A204.1 (cell line): Measurements from ENCODE around the gene CHST15.

Experiments used
- FAIRE-seq: peaks from 2 replicates; lab custom pipeline; 2012; peaks lifted over from hg19 to GRCh38; lab: Jason Lieb, UNC

Gene CHST15

DNA sequence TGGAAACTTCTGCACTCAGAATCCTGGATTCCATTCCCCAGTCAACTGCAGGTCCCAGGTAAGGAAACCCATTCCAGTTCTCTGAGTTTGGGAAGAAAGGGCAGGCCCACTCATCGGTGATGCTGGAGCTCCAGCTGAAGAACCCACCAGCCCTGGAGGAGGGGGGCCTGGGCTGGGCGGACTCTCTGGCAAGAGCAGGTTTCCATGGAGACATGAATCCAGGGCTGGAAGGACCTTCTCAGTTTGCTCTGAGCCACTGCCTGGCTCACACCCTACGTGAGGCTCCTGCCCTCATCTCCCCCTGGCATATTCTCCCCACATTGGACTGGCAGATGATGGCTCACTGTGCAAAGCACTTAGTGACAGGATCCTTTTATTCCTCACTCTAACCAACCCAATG, 128.4 kb downstream of the CHST15 start:
- no peak for FAIRE-seq

DNA sequence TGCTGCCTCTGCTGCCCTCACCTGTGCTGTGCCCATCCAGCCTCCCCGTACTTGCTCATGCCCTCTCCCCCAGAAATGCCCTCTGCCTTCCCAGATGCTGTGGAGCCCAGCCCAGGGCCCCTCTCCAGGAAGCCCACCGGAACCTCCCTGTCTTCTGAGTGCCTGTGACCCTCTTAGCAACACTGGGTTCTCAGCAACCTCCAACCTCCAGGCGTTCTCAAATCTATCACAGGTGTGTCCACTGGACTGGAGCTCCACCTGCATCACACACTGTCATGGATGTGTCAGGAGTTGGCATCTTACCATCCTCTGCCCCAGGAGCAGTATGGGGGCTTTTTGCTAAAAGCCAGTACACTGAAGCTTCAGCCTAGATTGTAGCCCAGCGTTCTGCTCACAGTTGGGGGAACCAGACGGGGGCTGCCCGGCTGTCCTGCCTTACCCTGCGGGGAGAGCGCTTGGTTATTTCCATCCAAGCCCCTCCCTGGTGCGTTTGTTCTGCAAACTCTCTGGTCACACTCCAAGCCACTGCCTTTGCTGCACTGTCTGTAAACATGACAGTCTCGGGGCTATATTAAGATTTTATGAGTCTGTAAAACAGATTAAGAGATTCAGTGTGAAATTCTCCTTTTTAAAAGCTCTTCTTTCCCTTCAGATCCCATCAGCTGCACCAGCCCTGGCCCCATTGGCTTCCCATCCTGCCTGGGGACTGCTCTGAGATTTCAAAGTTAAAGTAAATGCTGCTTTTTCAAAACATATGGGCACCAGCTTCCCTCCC, 130.5 kb downstream of the CHST15 start:
- FAIRE-seq = no peak

DNA sequence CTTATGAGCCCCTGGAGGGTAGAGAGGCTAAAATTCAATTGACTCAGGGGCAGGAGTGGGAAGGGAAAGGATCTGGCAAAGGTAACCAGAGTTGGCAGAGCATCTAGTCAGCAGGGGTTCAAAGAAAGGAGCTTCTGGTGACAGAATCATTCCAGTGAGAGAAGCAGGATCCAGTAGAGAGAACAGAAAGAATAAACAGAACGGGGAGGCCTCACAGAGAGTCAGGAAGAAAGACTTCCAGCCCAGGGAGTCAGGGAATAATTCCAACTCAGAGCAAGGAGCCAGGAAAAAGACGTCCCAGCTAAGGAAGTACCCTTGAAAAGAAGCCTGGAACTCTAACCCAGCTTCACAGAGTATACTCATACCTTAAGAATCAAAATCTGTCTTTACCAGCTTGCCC, 135.2 kb downstream of the CHST15 start:
- FAIRE-seq = no peak
